GM19043 (cell line): ENCODE data around the gene VASP.

Source experiments
- ATAC-seq: cut with Tn5 transposase; IDR thresholded peaks from one replicate; pipeline ENCODE4 v1.9.1; 2021; ENCODE audit warnings: low read depth; ENCODE audit not compliant: unreplicated experiment

Gene VASP

GRCh38 chr19:45547965-45548609 is 40.8 kb downstream of the VASP start:
- no peak for ATAC-seq

GRCh38 chr19:45553464-45553863 is 46.2 kb downstream of the VASP start:
- no peak for ATAC-seq

GRCh38 chr19:45554481-45554880 is 47.2 kb downstream of the VASP start:
- no peak for ATAC-seq

- no peak for ATAC-seq
Observed at GRCh38 chr19:45556835-45557234, 49.6 kb downstream of the VASP start.

- no peak for ATAC-seq
Observed at GRCh38 chr19:45558399-45558878, 51.2 kb downstream of the VASP start.

- ATAC-seq = no peak
Observed at GRCh38 chr19:45560038-45560437, 52.8 kb downstream of the VASP start.

- ATAC-seq = no peak
Observed at GRCh38 chr19:45560686-45561085, 53.4 kb downstream of the VASP start.

- ATAC-seq = no peak
Observed at GRCh38 chr19:45564131-45564780, 57.0 kb downstream of the VASP start.

- ATAC-seq = no peak
Observed at GRCh38 chr19:45567609-45568008, 60.3 kb downstream of the VASP start.

- no peak for ATAC-seq
Observed at GRCh38 chr19:45568732-45569131, 61.5 kb downstream of the VASP start.

- ATAC-seq = no peak
Observed at GRCh38 chr19:45569619-45570421, 62.5 kb downstream of the VASP start.

- ATAC-seq = no peak
Observed at GRCh38 chr19:45571457-45572220, 64.4 kb downstream of the VASP start.

GRCh38 chr19:45574526-45574925 is 67.2 kb downstream of the VASP start:
- no peak for ATAC-seq

GRCh38 chr19:45575216-45575615 is 67.9 kb downstream of the VASP start:
- no peak for ATAC-seq
